Measurements from ENCODE around the gene CREB5. TPM values are rescaled to one million over a fixed set of nuclear protein-coding genes. Genes with fewer than 3 reads are reported as not detected.

The CREB5 gene
- total RNA-seq, 2 donors from 2014 or later, result 0.81 to 1.8 TPM

GRCh38 chr7:28623105-28623730 is 210.9 kb downstream of the CREB5 start:
- no peaks in the 10 kb centered on the region for H3K36me3 Mint-ChIP-seq (ENCODE audit: low read depth)
- ATAC-seq (no peak), DNase-seq (no peak)
- H3K9me3 ChIP-seq (ENCODE audit: control insufficient read depth, low read length, poor library complexity, severe bottlenecking), result no peaks in the 10 kb centered on the region
- H3K27me3 Mint-ChIP-seq, result peaks cover 11% of the 10 kb centered on the region
- no peak overlapping the region for H3K4me3 Mint-ChIP-seq
- H3K4me1 Mint-ChIP-seq, result no peaks in the 10 kb centered on the region
- no peak overlapping the region for H3K27ac Mint-ChIP-seq

- H3K27me3 Mint-ChIP-seq, result peaks cover 13% of the 10 kb centered on the region
- no peaks in the 10 kb centered on the region for H3K36me3 Mint-ChIP-seq (ENCODE audit: low read depth)
- no peak overlapping the region for H3K4me3 Mint-ChIP-seq
- DNase-seq (no peak), ATAC-seq (no peak)
- H3K27ac Mint-ChIP-seq, result no peak overlapping the region
- no peaks in the 10 kb centered on the region for H3K4me1 Mint-ChIP-seq
- H3K9me3 ChIP-seq (ENCODE audit: control insufficient read depth, low read length, poor library complexity, severe bottlenecking), result no peaks in the 10 kb centered on the region
These were observed 211.5 kb downstream of the CREB5 start for GRCh38 chr7:28623863-28624262.

- H3K4me3 Mint-ChIP-seq, result no peak overlapping the region
- H3K9me3 ChIP-seq (ENCODE audit: control insufficient read depth, low read length, poor library complexity, severe bottlenecking), result no peaks in the 10 kb centered on the region
- no peaks in the 10 kb centered on the region for H3K4me1 Mint-ChIP-seq
- ATAC-seq (no peak), DNase-seq (no peak)
- no peak overlapping the region for H3K27ac Mint-ChIP-seq
- H3K36me3 Mint-ChIP-seq (ENCODE audit: low read depth), result no peaks in the 10 kb centered on the region
- H3K27me3 Mint-ChIP-seq, result peaks cover 13% of the 10 kb centered on the region
These were observed 213.1 kb downstream of the CREB5 start for GRCh38 chr7:28625432-28625831.

GRCh38 chr7:28626221-28626620 is 213.9 kb downstream of the CREB5 start:
- H3K9me3 ChIP-seq (ENCODE audit: control insufficient read depth, low read length, poor library complexity, severe bottlenecking), result no peaks in the 10 kb centered on the region
- ATAC-seq, result no peak
- H3K4me1 Mint-ChIP-seq, result no peaks in the 10 kb centered on the region
- DNase-seq, result no peak
- no peak overlapping the region for H3K27ac Mint-ChIP-seq
- H3K36me3 Mint-ChIP-seq (ENCODE audit: low read depth), result no peaks in the 10 kb centered on the region
- peaks cover 13% of the 10 kb centered on the region for H3K27me3 Mint-ChIP-seq
- no peak overlapping the region for H3K4me3 Mint-ChIP-seq

- Mint-ChIP-seq H3K4me3 (no peak overlapping the region), H3K36me3 (ENCODE audit: low read depth) (no peaks in the 10 kb centered on the region), H3K27ac (no peak overlapping the region), H3K4me1 (no peaks in the 10 kb centered on the region), H3K27me3 (peaks cover 13% of the 10 kb centered on the region)
- DNase-seq (no peak), ATAC-seq (no peak)
- no peaks in the 10 kb centered on the region for H3K9me3 ChIP-seq (ENCODE audit: control insufficient read depth, low read length, poor library complexity, severe bottlenecking)
These were observed 214.4 kb downstream of the CREB5 start for GRCh38 chr7:28626624-28627262.

GRCh38 chr7:28627263-28627653 is 214.9 kb downstream of the CREB5 start:
- Mint-ChIP-seq H3K27ac (no peak overlapping the region), H3K36me3 (ENCODE audit: low read depth) (no peaks in the 10 kb centered on the region), H3K4me3 (no peak overlapping the region), H3K27me3 (peaks cover 14% of the 10 kb centered on the region), H3K4me1 (no peaks in the 10 kb centered on the region)
- no peaks in the 10 kb centered on the region for H3K9me3 ChIP-seq (ENCODE audit: control insufficient read depth, low read length, poor library complexity, severe bottlenecking)
- DNase-seq (no peak), ATAC-seq (no peak)

- H3K9me3 ChIP-seq (ENCODE audit: control insufficient read depth, low read length, poor library complexity, severe bottlenecking), result no peaks in the 10 kb centered on the region
- H3K4me1 Mint-ChIP-seq, result no peaks in the 10 kb centered on the region
These were observed 215.6 kb downstream of the CREB5 start for GRCh38 chr7:28627896-28628295.

GRCh38 chr7:28629216-28629842 is 217.0 kb downstream of the CREB5 start:
- no peak for ATAC-seq
- H3K36me3 Mint-ChIP-seq (ENCODE audit: low read depth), result no peaks in the 10 kb centered on the region
- no peak overlapping the region for H3K4me3 Mint-ChIP-seq
- no peak overlapping the region for H3K27ac Mint-ChIP-seq
- no peak for DNase-seq
- H3K27me3 Mint-ChIP-seq, result peaks cover 14% of the 10 kb centered on the region
- no peaks in the 10 kb centered on the region for H3K9me3 ChIP-seq (ENCODE audit: control insufficient read depth, low read length, poor library complexity, severe bottlenecking)
- H3K4me1 Mint-ChIP-seq, result no peaks in the 10 kb centered on the region

More at GRCh38 chr7:28627896-28628295, 215.6 kb downstream of the CREB5 start:
- Mint-ChIP-seq H3K27ac (no peak overlapping the region), H3K36me3 (ENCODE audit: low read depth) (no peaks in the 10 kb centered on the region), H3K27me3 (peaks cover 14% of the 10 kb centered on the region), H3K4me3 (no peak overlapping the region)
- ATAC-seq, result no peak
- DNase-seq, result no peak

- no peak for DNase-seq
- Mint-ChIP-seq H3K4me3 (no peak overlapping the region), H3K4me1 (no peaks in the 10 kb centered on the region), H3K27ac (no peak overlapping the region), H3K36me3 (ENCODE audit: low read depth) (no peaks in the 10 kb centered on the region), H3K27me3 (peaks cover 15% of the 10 kb centered on the region)
- ATAC-seq, result no peak
- no peaks in the 10 kb centered on the region for H3K9me3 ChIP-seq (ENCODE audit: control insufficient read depth, low read length, poor library complexity, severe bottlenecking)
These were observed 218.0 kb downstream of the CREB5 start for GRCh38 chr7:28630350-28630749.

- no peaks in the 10 kb centered on the region for H3K9me3 ChIP-seq (ENCODE audit: control insufficient read depth, low read length, poor library complexity, severe bottlenecking)
- no peaks in the 10 kb centered on the region for H3K4me1 Mint-ChIP-seq
- H3K4me3 Mint-ChIP-seq, result no peak overlapping the region
- H3K27ac Mint-ChIP-seq, result no peak overlapping the region
- DNase-seq (no peak), ATAC-seq (no peak)
- H3K36me3 Mint-ChIP-seq (ENCODE audit: low read depth), result peaks cover 2% of the 10 kb centered on the region
- H3K27me3 Mint-ChIP-seq, result peaks cover 25% of the 10 kb centered on the region
These were observed 219.7 kb downstream of the CREB5 start for GRCh38 chr7:28631995-28632394.

GRCh38 chr7:28638914-28639313 is 226.6 kb downstream of the CREB5 start:
- no peak for ATAC-seq
- Mint-ChIP-seq H3K4me1 (peaks cover 2% of the 10 kb centered on the region), H3K36me3 (ENCODE audit: low read depth) (peaks cover 2% of the 10 kb centered on the region), H3K27me3 (peaks cover 11% of the 10 kb centered on the region), H3K27ac (no peak overlapping the region), H3K4me3 (no peak overlapping the region)
- DNase-seq, result no peak
- H3K9me3 ChIP-seq (ENCODE audit: control insufficient read depth, low read length, poor library complexity, severe bottlenecking), result no peaks in the 10 kb centered on the region

GRCh38 chr7:28640001-28640400 is 227.7 kb downstream of the CREB5 start:
- Mint-ChIP-seq H3K4me1 (peaks cover 2% of the 10 kb centered on the region), H3K4me3 (no peak overlapping the region), H3K36me3 (ENCODE audit: low read depth) (peaks cover 2% of the 10 kb centered on the region), H3K27me3 (peaks cover 11% of the 10 kb centered on the region), H3K27ac (no peak overlapping the region)
- ATAC-seq (no peak), DNase-seq (no peak)
- no peaks in the 10 kb centered on the region for H3K9me3 ChIP-seq (ENCODE audit: control insufficient read depth, low read length, poor library complexity, severe bottlenecking)

GRCh38 chr7:28641752-28642545 is 229.6 kb downstream of the CREB5 start:
- no peak for ATAC-seq
- Mint-ChIP-seq H3K27me3 (peaks cover 9% of the 10 kb centered on the region), H3K4me1 (peaks cover 2% of the 10 kb centered on the region), H3K36me3 (ENCODE audit: low read depth) (no peaks in the 10 kb centered on the region), H3K27ac (no peak overlapping the region), H3K4me3 (no peak overlapping the region)
- no peaks in the 10 kb centered on the region for H3K9me3 ChIP-seq (ENCODE audit: control insufficient read depth, low read length, poor library complexity, severe bottlenecking)
- no peak for DNase-seq
